ENCODE data around the gene COPS7A.
A peak's percentile ranks its signal among the peaks of the same experiment; 100 is the strongest.

The COPS7A gene

GRCh38 chr12:6765048-6765633, 41.3 kb downstream of the COPS7A start:
- intact Hi-C loops (cut with DNase I): no loop called here
- DNase-seq: no peak

DNA sequence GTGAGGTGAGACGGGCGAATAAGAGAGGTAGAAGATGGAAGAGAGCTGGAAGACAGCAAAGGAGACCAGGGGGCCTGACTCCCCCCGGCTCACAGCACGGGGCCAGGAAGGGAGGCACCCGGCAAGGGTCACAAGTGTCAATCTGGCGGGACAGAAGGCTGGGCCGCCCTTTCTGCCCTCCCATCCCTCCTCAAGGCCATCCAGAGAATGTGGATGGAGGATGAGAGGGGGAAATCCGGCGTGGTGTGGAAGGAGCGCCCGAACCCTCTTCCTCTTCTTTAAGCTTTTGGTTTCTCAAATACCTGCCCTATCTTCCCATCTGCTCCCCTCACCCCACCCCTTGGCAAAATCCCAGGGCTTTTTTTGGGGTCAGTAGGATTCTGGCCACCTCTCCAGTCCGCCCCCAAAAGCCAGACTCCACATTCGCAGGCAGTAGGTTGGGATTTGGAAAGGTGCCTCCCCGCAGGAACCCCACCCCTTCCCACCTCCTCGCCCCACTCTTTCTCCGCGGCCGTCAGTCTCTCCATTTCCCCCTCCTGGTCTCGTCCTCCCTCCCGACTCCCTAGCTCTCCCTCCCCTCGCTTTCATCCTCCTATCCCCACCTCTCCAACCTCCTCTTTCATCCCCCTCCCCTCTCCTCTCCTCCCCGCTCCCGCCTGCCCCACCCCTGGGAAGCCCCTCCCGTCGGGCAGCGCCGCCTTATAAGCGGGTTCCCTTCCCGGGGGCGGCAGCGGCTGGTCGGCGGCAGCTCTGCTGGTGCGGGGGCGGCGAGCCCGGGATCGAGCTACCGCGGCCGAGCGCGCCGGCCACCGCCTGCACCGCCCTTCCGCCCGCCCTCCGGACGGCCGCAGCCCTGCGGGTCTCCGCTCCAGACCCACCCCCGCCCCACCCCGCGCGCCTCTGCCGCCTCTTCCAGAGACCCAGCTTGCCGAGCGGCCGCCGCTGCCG, 42.1 kb downstream of the COPS7A start, which contains the start of gene PTMS:
Gene PTMS (plus strand): TSS at position 730 of the 948 bp plus-strand sequence. CDS start 343 bp downstream, outside the sequence.
- intact Hi-C loops (cut with DNase I): no loop called here

DNA sequence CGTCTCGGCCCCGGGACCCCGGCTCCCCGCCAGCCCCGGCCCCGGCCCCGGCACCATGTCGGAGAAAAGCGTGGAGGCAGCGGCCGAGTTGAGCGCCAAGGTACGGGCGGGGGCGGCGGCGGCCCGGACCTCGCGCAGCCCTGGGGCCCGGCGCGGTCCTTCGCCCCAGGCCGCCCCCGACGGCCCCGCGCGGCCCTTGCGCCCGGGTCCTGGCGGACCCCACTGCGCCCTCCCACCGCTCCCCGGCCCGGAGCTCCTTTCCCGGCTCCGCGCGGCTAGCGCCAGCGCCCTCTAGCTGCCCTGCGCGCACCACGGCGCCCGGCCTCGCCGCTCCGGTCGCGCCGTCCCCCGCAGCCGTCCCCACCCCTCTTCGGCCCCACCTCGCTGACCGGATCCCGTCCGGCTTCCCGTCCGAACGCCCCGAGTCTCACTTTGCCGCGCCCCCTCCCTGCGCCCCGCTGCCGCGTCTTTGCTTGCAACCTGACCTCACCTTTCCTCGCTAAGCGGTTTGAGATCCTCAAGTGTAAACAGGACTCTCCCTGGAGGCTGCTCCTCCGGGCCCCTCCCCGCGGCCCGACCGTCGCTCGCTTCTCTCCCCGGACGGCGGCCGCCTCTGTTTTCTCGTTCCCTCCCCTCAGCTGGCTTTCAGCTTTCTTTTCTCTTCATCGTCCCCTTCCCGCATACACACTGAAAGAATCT, 43.0 kb downstream of the COPS7A start:
- intact Hi-C loops (cut with DNase I): no loop called here

More for the DNA sequence above, 42.1 kb downstream of the COPS7A start, which contains the start of gene PTMS:
- peak in 41 of 42 donors; percentile 34 to 91 (median 79) for DNase-seq

GRCh38 chr12:6767353-6768319, 43.8 kb downstream of the COPS7A start:
- intact Hi-C loops (cut with DNase I): no loop called here

More for the DNA sequence above, 43.0 kb downstream of the COPS7A start:
- DNase-seq: peak in 41 of 42 donors; percentile 23 to 89 (median 77)

GRCh38 chr12:6768437-6768914, 44.6 kb downstream of the COPS7A start:
- no peak for DNase-seq
- intact Hi-C loops (cut with DNase I): no loop called here

More at GRCh38 chr12:6767353-6768319, 43.8 kb downstream of the COPS7A start:
- DNase-seq: peak in 41 of 42 donors; percentile 47 to 90 (median 71)

GRCh38 chr12:6768990-6769389, 45.1 kb downstream of the COPS7A start:
- DNase-seq: no peak
- intact Hi-C loops (cut with DNase I): no loop called here

- no peak for DNase-seq
- intact Hi-C loops (cut with DNase I): no loop called here
Observed at GRCh38 chr12:6769666-6770065, 45.8 kb downstream of the COPS7A start.

DNA sequence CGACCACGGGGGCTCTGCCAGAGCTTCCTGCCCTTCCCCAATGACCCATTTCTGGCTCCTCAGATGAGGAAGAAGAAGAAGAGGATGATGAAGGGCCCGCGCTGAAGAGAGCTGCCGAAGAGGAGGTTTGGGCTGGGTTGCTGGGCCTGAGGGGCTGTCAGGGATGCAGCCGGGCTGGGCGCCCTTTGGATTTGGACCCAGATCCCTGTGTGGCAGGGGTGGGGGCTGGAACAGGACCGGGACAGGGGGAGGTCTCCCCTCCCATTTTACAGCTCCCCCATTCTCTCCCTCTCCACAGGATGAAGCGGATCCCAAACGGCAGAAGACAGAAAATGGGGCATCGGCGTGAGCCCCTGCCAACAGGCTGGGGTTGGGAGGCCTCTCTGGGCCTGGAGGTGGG, 46.2 kb downstream of the COPS7A start:
- intact Hi-C loops (cut with DNase I): no loop called here

DNA sequence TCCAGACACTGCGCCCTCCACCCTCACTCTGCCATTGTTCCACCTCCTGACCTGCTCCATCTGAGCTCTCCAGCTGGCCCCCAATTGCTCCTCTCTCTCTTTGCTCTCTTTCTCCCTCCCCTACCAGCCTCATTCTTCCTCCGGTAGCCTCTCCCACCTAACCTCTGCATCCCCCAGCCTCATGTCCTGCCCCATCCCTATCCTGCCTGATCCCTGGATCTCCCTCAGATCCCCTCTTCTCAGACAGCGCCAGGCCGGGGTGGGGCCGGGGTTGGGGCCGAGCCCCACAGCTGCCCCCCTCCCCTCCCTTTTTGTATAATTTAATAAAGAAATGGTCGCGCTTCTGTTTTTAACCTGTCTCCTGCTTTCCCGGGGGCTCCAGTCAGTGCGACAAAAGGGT, 46.8 kb downstream of the COPS7A start:
- intact Hi-C loops (cut with DNase I): no loop called here
- no peak for DNase-seq

More for the DNA sequence above, 46.2 kb downstream of the COPS7A start:
- DNase-seq: no peak

GRCh38 chr12:6771091-6771495, 47.2 kb downstream of the COPS7A start:
- peak in 14 of 42 donors; percentile 19 to 65 (median 38) for DNase-seq

DNA sequence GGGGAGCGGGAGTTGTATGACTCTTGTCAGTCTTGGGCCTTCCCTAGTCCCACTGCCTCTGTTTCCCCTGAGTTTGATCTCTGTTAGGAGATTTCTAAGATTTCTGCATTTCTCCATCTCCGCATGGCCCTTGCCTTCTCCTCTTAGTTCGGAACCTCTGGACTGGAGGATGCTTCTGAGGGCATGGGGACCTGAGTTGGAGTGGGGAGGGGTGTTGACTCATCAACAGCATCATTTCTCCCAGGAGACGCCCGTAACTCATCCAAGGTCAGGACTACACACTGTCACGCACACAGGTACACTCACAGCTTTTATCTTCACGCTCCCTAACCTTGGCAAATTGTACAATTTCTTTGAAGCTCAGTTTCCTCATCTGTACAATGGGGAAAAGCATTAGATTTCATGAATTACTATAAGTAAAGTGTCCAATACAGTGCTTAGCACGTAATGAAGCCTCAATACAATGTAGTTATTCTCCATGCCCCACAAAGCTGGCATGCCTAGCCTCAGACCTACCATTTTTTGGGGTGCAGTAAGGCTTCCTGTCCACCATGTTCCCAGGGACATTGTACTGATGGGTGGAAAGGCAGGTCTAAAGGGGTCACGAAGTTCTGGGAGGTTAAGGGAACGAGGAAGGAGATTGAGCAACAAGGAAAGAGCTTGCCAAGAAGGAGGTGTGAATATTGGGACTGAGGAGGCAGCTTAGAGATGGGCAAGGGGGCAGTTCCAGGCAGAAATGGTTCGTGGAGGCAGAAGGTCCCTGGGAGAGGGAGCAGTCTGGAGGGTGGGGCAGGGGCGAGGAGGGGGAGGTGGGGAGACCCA, 47.9 kb downstream of the COPS7A start:
- intact Hi-C loops (cut with DNase I): no loop called here

More at GRCh38 chr12:6771091-6771495, 47.2 kb downstream of the COPS7A start:
- intact Hi-C loops (cut with DNase I): no loop called here

GRCh38 chr12:6772331-6772695, 48.5 kb downstream of the COPS7A start, which contains the start of gene LAG3:
Gene LAG3, plus strand, starts transcription at chr12:6772520. Its CDS starts 333 bp downstream, at chr12:6772853.
- intact Hi-C loops (cut with DNase I): no loop called here
- no peak for DNase-seq

More for the DNA sequence above, 47.9 kb downstream of the COPS7A start:
- DNase-seq: no peak

- intact Hi-C loops (cut with DNase I): no loop called here
- no peak for DNase-seq
Observed at GRCh38 chr12:6772726-6773589, 49.1 kb downstream of the COPS7A start.

GRCh38 chr12:6773590-6774351, 49.9 kb downstream of the COPS7A start:
- DNase-seq: no peak
- intact Hi-C loops (cut with DNase I): no loop called here

DNA sequence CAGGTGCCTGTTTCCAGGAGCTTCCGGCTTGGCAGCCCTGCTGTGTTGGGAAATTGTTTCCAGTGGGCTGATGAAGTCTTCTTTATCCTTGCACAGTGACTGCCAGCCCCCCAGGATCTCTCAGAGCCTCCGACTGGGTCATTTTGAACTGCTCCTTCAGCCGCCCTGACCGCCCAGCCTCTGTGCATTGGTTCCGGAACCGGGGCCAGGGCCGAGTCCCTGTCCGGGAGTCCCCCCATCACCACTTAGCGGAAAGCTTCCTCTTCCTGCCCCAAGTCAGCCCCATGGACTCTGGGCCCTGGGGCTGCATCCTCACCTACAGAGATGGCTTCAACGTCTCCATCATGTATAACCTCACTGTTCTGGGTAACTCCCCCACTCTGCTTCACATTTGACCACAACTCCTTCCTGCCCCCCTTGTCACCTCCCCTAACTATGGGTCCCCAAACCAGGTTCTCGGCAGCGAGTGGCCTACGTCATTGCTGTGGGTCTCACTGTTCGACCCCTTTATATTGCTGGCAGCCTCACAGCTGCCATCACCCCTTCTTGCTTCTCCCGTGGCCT, 50.7 kb downstream of the COPS7A start:
- intact Hi-C loops (cut with DNase I): no loop called here
- DNase-seq: no peak
